ENCODE measurements around the gene FCHSD2. TPM values are rescaled to one million over a fixed set of nuclear protein-coding genes. Genes with fewer than 3 reads are reported as not detected.
"Not testable (repeated sequence)": the region's sequence is repeated elsewhere in the genome, so short reads cannot be mapped to it uniquely, and the experiment has no call there.

FCHSD2 gene
- total RNA-seq, 1 donor = 11.8 TPM

DNA sequence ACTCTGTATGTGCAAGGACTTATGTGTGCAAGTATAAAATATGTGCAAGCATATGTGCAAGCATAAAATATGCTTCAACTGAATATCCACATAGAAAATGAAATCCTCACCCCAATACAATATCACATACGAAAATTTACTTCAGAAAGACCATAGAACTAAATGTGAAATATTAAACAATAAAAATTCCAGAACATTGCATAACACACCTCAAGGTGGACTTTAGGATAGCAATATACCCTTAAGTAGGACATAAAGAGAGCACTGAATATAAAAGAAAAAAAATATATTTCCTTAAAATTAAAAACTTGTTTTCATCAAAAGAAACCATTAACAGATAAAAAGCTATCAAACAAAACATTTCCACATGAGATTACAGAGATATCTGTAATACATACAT, 67.8 kb downstream of the FCHSD2 start:
- no peak for DNase-seq (ENCODE audit: low read depth in 2 of 3, low spot score in 2 of 3)

DNA sequence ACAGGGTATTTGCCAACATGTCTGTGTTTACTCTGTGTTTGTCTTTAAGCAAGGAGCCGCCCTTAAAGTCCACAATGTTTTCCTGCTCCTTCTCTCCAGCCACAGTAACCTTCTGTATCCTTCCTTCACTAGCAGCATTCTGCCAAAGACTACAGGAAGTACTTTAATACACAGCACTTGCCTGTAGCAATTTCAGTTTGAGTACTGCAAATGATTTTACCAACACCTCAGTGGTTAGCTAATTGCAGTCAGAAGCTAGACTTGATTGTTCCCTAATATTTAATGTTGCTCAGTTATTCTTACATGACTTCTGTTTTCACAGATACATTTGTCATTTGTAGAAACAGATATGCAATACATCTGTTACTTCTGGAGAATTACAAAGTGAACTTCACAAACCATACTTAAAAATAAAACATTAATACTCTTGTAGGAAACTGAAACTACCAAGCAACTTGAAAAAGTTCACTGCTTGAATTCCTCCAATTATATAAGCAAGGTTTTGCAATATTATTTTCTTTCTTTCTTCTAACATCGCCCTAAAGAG, 69.1 kb downstream of the FCHSD2 start:
- peak in 1 of 3 donors; percentile 54 for DNase-seq (ENCODE audit: low read depth in 2 of 3, low spot score in 2 of 3)

DNA sequence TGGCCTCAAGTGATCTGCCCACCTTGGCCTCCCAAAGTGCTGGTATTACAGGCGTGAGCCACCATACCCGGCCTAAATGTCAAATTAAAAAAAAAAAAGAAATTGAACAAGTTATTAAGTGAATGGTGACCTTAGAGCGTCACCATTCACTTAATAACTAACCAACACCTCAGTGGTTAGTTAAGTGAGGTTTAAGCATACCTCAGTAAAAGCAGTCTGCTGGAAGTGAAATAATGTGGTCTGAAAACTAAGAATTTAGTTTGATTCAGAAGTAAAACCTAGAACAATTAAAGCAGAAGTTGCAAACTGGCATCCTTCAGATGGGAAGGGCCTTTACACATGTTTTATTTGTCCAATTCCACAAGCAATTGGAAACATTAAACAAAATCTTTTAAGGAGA, 71.5 kb downstream of the FCHSD2 start:
- DNase-seq (ENCODE audit: low read depth in 2 of 3, low spot score in 2 of 3) = no peak

DNA sequence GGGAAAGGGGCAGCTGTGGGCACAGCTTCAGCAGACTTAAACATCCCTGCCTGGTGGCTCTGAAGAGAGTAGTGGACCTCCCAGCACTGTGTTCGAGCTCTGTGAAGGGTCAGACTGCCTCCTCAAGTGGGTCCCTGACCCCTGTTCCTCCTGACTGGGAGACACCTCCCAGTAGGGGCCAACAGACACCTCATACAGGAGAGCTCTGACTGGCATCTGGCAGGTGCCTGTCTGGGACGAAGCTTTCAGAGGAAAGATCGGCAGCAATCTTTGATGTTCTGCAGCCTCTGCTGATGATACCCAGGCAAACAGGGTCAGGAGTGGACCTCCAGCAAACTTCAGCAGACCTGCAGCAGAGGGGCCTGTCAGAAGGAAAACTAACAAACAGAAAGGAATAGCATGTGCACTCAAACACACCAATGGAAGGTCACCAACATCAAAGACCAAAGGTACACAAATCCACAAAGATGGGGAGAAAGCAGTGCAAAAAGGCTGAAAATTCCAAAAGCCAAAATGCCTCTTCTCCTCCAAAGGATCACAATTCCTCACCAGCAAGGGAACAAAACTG, 80.2 kb downstream of the FCHSD2 start:
- not testable (repeated sequence) for DNase-seq (ENCODE audit: low read depth in 2 of 3, low spot score in 2 of 3)

DNA sequence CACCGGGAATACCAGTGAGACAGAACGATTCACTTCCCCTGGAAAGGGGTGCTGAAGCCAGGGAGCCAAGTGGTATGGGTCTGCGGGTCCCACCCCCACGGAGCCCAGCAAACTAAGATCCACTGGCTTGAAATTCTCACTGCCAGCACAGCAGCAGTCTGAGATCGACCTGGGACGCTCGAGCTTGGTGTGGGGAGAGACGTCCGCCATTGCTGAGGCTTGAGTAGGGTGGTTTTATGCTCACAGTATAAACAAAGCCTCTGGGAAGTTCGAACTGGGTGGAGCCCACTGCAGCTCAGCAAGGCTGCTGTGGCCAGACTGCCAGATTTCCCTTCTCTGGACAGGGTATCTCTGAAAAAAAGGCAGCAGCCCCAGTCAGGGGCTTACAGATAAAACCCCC, 80.7 kb downstream of the FCHSD2 start:
- DNase-seq (ENCODE audit: low read depth in 2 of 3, low spot score in 2 of 3) = not testable (repeated sequence)

DNA sequence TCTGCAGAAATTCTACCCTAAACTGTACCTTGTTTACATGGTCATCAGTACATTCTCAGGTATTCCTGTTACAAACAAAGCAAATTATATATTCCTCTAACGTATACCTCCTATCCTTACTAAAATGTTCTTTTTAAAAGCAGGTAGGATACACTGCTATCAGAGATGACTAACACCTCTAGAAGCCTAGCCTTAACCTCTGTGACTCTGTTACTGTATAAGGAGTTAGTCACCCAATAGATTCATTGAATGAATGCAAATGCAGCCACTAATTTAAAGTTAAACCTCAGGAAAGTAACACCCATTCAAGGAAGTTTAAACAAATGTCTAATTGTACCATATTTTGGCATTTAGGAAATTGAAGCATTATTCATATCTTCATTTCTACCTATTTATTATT, 82.2 kb downstream of the FCHSD2 start:
- no peak for DNase-seq (ENCODE audit: low read depth in 2 of 3, low spot score in 2 of 3)

DNA sequence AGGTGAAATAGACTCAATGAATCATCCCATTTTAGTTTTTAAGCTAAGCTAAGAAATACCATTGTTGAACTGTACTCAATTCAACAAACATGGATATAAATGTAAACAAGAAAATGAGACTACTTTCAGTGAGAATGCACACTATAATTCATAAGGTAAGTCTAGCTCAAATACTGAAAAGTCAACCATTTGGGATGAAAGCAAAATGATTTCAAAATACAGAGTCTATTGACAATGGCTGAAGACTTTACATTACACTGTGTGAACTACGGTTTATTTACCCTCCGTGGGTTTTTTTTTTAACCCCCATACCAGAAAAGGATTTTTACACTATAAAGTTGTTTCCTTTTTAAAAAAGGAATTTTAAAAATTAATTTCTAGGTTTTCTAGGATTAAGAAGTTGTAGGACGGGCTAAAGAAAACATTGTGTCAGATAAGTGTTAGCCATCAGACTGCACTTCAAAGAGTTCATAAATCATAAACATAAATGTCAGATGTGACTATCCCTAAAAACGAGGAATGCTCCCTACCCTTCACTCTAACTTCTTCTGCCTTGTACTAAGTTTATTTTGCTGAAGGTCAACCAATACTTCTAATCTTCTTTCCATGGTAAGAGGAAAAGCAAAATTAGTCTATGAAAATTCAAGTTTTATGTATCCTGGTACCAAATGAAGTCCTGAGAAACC, 83.0 kb downstream of the FCHSD2 start:
- DNase-seq (ENCODE audit: low read depth in 2 of 3, low spot score in 2 of 3) = no peak

DNA sequence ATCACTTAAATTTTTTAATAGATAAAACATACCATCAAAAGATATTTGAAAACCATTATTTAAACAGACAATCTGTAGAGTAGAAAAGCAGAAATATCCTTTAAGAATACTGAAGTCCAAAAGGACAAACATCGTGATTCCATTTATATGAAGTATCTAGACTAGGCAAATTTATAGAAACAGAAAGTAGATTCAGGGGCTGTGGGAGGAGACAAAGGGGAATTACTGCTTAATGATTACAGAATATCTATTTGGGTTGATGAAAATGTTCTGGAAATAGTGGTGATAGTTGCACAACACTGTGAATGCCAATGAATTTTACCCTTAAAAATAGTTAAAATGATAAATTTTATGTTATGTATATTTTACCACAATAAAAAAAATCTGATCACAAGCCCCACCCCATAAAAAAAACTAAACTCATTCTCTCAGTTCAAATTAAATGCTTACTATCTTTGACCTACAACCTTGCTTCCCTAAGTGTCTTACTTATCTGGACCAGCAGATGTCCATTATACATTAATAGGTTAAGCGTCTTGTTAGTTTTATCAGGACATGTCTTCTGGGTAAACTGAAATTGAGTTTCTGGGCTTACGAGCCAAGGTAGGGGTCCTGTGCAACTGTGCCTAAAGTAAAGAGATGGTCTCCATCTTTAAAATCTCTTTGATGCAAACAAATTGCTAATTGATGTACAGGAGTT, 86.3 kb downstream of the FCHSD2 start:
- DNase-seq (ENCODE audit: low read depth in 2 of 3, low spot score in 2 of 3) = no peak

DNA sequence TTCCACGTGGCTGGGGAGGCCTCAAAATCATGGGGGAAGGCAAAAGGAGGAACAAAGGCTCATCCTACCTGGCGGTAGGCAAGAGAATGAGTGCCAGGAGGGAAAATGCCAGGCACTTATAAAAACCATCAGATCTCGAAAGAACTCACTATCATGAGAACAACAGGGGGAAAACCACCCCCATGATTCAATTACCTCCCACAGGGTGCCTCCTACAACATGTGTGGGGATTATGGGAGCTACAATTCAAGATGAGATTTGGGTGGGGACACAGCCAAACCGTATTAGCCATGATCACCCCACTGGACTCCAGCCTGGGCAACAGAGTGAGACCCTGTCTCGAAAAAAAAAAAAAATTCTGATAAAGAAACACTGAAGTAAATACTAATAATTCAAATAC, 87.1 kb downstream of the FCHSD2 start:
- no peak for DNase-seq (ENCODE audit: low read depth in 2 of 3, low spot score in 2 of 3)

DNA sequence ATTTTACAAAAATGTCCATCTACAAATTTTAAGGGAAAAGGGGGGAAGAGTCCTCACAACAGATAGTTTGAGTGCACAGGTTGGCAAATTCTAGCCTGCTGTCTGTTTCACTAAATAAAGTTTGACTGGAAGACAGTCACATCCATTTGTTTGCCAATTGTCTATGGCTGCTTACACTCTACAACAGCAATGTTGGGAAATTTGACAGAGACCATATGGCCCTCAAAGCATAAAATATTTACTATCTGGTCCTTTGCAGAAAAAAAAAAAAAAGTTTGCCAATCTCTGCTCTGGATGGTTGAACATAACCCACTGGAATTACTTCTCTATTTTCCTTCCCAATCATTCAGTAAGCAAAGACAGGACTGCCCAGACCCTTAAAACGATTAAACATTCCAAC, 88.2 kb downstream of the FCHSD2 start:
- DNase-seq (ENCODE audit: low read depth in 2 of 3, low spot score in 2 of 3) = no peak

DNA sequence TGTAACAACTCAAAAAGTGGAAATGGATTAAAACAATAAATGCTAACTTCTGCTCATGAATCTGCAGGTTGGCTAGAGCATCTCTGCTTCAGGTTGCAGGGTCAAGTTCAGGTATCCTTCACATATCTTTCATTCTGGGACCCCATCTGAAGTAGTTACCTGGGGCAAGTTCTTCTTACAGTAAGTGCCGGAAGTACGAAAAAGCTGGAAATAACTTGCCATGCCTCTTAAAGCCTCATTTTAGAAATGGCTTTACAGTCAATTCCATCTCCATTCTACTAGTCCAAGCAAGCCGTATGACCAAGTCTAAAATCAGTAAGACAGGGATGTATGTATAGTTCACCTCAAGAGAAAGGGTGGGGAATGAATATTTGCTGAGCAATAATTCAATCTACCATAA, 93.7 kb downstream of the FCHSD2 start:
- no peak for DNase-seq (ENCODE audit: low read depth in 2 of 3, low spot score in 2 of 3)

DNA sequence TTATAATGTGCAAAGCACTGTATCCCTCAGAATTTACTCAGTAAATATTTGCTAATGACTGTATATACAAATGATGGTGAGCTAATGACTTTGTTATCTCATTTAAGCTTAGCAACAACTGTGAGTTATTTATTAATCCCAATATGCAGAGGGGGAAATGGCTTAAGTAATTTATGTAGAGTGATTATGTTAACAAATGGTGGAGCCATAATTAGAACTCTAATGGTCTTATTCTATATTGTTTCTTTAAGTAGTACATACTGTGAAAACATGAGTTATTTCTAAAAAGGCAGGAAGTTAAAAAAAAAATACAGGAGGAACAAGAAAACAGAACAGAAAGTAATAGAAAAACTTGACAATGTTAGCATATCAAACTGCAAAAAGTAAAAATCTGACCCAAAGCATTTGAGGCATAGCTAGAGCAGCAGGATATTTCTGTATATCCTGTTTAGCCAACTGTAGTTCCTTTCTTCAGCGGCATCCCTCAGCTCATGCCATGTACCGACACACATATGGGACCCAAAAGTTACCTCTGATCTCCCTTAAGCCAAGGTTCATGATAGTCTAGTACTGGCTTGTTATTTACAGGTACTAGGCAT, 94.2 kb downstream of the FCHSD2 start:
- peak in 2 of 3 donors; percentile 16 for DNase-seq (ENCODE audit: low read depth in 2 of 3, low spot score in 2 of 3)

DNA sequence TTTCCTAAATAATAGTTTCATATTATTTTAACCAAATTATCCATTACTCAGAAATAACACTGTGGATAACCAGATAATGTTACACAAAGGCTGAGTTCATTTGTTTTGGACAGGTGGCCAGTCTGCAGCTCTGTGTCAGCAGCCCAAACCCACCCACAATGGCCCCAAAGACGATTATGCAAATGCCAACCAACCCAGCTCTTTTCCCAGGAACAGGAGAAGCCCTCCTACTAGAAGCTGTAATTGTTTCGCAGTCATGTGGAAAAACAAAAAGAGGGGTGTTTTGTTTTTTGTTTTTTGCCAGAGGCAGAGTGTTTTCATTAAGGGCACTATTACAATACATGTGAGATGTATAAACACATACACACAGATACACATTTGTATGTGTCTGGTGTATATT, 102.1 kb downstream of the FCHSD2 start:
- no peak for DNase-seq (ENCODE audit: low read depth in 2 of 3, low spot score in 2 of 3)

DNA sequence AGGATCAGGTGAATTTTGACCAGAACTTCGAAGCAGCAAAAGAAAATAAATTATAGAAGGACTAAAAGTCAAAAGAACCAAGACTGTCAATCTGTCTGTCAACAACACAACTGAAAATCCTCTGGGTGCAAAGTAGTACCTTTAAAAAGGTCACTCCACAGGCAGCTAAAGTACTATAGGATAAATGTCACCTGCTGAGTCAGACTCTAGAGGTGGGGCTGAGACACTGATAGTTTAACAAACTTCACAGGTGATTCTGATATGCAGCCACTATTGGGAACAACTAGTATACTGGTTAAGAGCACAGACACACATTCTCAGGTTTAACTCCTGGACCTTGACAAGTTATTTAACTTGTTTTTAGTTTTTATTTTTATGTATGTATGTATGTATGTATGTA, 107.3 kb downstream of the FCHSD2 start:
- no peak for DNase-seq (ENCODE audit: low read depth in 2 of 3, low spot score in 2 of 3)

DNA sequence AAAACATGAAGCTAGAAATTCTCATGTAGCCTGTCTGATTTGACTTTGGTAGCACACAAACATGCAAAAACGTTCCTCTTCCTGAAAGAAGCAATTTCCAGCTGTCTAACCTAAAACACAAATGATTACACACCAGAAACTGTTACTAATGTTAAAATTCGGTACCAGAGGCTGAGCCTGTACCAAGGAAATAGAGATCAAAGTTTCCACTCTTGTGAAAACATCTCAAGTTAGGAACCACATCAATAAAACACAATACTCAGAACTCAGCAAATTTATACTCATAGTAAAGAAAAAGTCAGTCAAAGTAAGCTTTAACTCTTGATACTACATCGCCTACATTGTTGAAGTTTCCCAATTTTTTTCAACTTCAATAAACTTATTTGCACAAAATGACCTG, 107.8 kb downstream of the FCHSD2 start:
- no peak for DNase-seq (ENCODE audit: low read depth in 2 of 3, low spot score in 2 of 3)

DNA sequence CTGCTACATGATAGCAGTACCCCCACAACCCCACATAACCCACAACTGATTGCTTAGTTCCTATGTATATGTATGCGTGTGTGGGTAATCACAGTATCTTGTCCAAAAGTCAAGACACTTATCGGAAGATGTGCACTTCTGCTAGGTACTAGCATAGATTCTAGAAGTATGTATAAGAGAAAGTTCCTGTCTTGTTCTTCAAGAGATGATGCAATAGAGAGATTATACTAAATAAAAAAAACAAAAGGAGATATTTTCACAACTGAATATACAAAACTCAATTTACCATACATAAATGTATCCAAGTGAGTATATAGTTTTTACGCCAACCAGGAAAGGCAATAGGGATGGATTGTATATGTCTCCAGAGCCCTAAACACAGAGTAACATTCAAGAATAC, 112.0 kb downstream of the FCHSD2 start:
- no peak for DNase-seq (ENCODE audit: low read depth in 2 of 3, low spot score in 2 of 3)

DNA sequence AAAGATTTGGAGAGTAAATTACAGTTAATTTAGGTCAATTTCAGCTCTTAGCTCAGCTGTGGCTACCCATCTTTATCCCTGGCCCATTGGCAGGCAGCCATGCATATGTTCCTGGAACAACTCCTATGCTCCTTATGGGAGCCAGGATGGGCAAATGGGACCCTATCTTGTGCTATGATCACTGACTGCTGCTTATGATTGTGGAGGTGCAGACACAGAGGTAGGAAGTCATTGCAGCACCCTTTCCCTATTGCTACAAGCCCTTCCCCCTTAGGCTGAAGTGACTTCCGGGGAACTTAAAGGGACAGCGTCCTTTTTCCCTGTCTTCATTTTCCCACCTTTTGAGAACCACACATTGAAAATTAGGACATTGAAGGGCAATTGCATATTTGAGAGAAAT, 112.7 kb downstream of the FCHSD2 start:
- DNase-seq (ENCODE audit: low read depth in 2 of 3, low spot score in 2 of 3) = no peak

DNA sequence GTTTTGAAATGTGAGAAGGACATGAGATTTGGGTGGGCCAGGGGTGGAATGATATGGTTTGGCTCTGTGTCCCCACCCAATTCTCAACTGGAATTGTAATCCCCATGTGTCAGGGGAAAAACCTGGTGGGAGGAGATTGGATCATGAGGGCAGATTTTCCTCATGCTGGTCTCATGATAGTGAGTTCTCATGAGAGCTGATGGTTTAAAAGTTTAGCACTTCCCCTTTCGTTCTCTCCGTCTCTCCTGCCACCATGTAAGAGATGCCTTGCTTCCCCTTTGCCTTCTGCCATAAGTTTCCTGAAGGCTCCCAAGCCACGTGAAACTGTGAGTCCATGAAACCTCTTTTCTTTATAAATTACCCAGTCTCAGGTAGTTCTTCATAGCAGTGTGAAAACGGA, 113.5 kb downstream of the FCHSD2 start:
- DNase-seq (ENCODE audit: low read depth in 2 of 3, low spot score in 2 of 3) = peak in 1 of 3 donors; percentile 23

DNA sequence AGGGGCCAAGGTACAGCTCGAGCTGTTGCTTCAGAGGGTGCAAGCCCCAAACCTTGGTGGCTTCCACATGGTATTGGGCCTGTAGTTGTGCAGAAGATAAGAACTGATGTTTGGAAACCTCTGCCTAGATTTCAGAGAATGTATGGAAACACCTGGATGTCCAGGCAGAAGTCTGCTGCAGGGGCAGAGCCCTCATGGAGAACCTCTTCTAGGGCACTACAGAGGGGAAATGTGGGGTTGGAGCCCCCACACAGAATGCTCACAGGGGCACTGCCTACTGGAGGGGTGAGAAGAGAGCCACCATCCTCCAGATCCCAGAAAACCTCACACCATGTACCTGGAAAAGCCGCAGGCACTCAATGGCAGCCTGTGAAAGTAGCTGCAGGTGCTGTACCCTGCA, 114.3 kb downstream of the FCHSD2 start:
- DNase-seq (ENCODE audit: low read depth in 2 of 3, low spot score in 2 of 3) = not testable (repeated sequence)

DNA sequence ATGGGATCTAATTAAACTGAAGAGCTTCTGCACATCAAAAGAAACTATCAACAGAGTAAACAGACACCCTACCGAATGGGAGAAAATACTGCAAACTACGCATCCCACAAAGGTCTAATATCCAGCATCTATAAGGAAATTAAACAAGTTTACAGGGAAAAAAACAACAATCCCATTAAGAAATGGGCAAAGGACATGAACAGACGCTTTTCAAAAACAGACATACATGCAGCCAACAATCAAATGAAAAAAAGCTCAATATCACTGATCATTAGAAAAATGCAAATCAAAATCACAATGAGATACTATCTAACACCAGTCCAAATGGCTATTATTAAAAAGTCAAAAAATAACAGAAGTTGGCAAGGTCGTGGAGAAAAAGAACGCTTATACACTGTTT, 117.5 kb downstream of the FCHSD2 start:
- DNase-seq (ENCODE audit: low read depth in 2 of 3, low spot score in 2 of 3) = peak in 1 of 3 donors; percentile 9

DNA sequence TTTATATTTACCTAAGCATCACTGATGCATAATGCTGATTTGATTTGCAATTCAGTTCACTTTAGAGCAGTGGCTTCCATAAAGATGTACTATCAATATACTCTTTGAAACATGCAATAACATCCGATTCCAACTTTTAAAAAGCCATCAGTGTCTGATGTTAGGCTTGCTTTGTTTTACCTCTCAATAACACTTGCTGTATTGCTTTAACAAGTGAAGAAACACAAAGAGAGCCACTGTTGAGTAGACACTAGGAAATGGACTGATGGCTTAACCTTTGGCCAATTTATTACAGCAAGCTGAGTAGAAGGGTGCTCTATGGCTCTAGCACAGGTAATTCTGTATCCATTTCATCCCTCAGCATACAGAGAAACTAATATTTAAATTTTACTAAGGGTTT, 122.1 kb downstream of the FCHSD2 start:
- no peak for DNase-seq (ENCODE audit: low read depth in 2 of 3, low spot score in 2 of 3)

DNA sequence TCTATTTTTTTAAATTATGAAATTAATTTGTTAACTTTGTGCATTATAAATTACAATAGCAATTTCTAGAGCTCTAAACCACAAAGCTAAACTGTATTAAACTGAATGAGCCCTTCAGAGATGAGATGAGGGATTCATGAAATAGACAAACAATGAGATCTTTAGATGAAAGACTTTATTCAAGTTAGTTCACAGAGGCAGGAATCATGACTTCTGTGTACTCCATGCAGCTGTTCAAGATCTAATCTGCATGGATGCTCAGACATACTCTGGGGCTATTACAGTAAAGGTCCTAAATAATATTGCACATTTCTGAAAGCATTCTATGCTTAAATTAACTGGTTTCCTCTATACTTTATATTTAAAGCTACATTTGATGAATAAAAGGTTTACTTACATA, 122.7 kb downstream of the FCHSD2 start:
- DNase-seq (ENCODE audit: low read depth in 2 of 3, low spot score in 2 of 3) = no peak
